HEK293 (cell line): Measurements from ENCODE around the gene HECTD2.
"Not testable (repeated sequence)": the region's sequence is repeated elsewhere in the genome, so short reads cannot be mapped to it uniquely, and the experiment has no call there.

Experiments
- CTCF ChIA-PET: fragments of 350-600 bp; formaldehyde crosslinking; extraction: SDS; loops from one replicate; lab custom pipeline; 2021; ENCODE audit warnings: antibody characterized with exemption; lab: Yijun Ruan, JAX
- POLR2A ChIA-PET: fragments of 300-600 bp; formaldehyde crosslinking; extraction: SDS; loops from one replicate; lab custom pipeline; 2020; ENCODE audit warnings: antibody characterized with exemption, inconsistent platforms; lab: Yijun Ruan, JAX
- H3K27ac ChIP-seq: fragments of 200-500 bp; sonication (Bioruptor generic); 2 replicates; pipeline ENCODE4 v1.5.1; 2014; ENCODE audit warnings: low read depth, low read length, control low read depth, inconsistent platforms; ENCODE audit errors: extremely low read depth
- H3K36me3 ChIP-seq, 2 experiments: fragments of 200-500 bp in 1 of 2; sonication (Bioruptor generic) in 1 of 2; 1 replicate in 1 of 2; 2 replicates in 1 of 2; pipeline ENCODE4 v1.5.1; 2014 to 2017; ENCODE audit warnings: inconsistent platforms in 2 of 2, low read length in 2 of 2; ENCODE audit not compliant: control insufficient read depth in 2 of 2, insufficient read depth in 1 of 2
- H3K4me1 ChIP-seq: fragments of 200-500 bp; sonication (Bioruptor generic); 2 replicates; pipeline ENCODE4 v1.5.1; 2014; ENCODE audit warnings: mild to moderate bottlenecking, low read length, inconsistent platforms; ENCODE audit not compliant: control insufficient read depth, insufficient read depth
- H3K4me3 ChIP-seq: 2 replicates; pipeline ENCODE4 v1.5.1; 2011; ENCODE audit warnings: low read depth, mild to moderate bottlenecking, control low read depth, low read length, moderate library complexity
- H3K9me3 ChIP-seq: fragments of 200-500 bp; sonication (Bioruptor generic); 2 replicates; pipeline ENCODE4 v1.5.1; 2014; ENCODE audit warnings: low read depth, low read length, inconsistent platforms; ENCODE audit not compliant: control insufficient read depth, insufficient read depth
- SCRT1 ChIP-seq: fragments of 450-650 bp; formaldehyde crosslinking; IDR thresholded peaks from 2 replicates; pipeline ENCODE4 v1.5.1; 2016; ENCODE audit warnings: missing biosample characterization, missing genetic modification characterization, borderline replicate concordance
- SCRT2 ChIP-seq: fragments of 450-650 bp; formaldehyde crosslinking; IDR thresholded peaks from 2 replicates; pipeline ENCODE4 v1.5.1; 2016; ENCODE audit warnings: missing biosample characterization, missing genetic modification characterization
- SETDB1 ChIP-seq: IDR thresholded peaks from one replicate; pipeline ENCODE4 v1.6.1; 2017; ENCODE audit warnings: mild to moderate bottlenecking, low read length, moderate library complexity, mixed read lengths; ENCODE audit not compliant: insufficient read length
- ZNF292 ChIP-seq: fragments of 450-650 bp; formaldehyde crosslinking; IDR thresholded peaks from 2 replicates; pipeline ENCODE4 v1.5.1; 2016; ENCODE audit warnings: low read depth, missing biosample characterization, missing genetic modification characterization, borderline replicate concordance
- ZNF350 ChIP-seq: fragments of 450-650 bp; formaldehyde crosslinking; IDR thresholded peaks from 2 replicates; pipeline ENCODE4 v1.5.0; 2017; ENCODE audit warnings: missing biosample characterization, mild to moderate bottlenecking, missing genetic modification characterization
- ZNF416 ChIP-seq: fragments of 450-650 bp; formaldehyde crosslinking; IDR thresholded peaks from 2 replicates; pipeline ENCODE4 v1.5.1; 2016; ENCODE audit warnings: missing biosample characterization, missing genetic modification characterization
- TF ChIP-seq, protein P1 (sequence below): fragments of 450-650 bp; formaldehyde crosslinking; IDR thresholded peaks from 2 replicates; pipeline ENCODE4 v1.5.1; 2016; ENCODE audit warnings: missing biosample characterization, missing genetic modification characterization
- TF ChIP-seq, protein P2 (sequence below): fragments of 450-650 bp; formaldehyde crosslinking; IDR thresholded peaks from 2 replicates; pipeline ENCODE4 v1.5.1; 2017; ENCODE audit warnings: missing biosample characterization, missing genetic modification characterization
- TF ChIP-seq, protein P3 (sequence below): fragments of 450-650 bp; formaldehyde crosslinking; IDR thresholded peaks from 2 replicates; pipeline ENCODE4 v1.5.1; 2016; ENCODE audit warnings: missing biosample characterization, missing genetic modification characterization
- TF ChIP-seq, protein P4 (sequence below): fragments of 450-650 bp; formaldehyde crosslinking; IDR thresholded peaks from 2 replicates; pipeline ENCODE4 v1.5.1; 2016; ENCODE audit warnings: missing biosample characterization, missing genetic modification characterization, borderline replicate concordance
- TF ChIP-seq, protein P5 (sequence below): fragments of 450-650 bp; formaldehyde crosslinking; IDR thresholded peaks from 2 replicates; pipeline ENCODE4 v1.5.1; 2017; ENCODE audit warnings: missing biosample characterization, missing genetic modification characterization

HECTD2 gene

DNA sequence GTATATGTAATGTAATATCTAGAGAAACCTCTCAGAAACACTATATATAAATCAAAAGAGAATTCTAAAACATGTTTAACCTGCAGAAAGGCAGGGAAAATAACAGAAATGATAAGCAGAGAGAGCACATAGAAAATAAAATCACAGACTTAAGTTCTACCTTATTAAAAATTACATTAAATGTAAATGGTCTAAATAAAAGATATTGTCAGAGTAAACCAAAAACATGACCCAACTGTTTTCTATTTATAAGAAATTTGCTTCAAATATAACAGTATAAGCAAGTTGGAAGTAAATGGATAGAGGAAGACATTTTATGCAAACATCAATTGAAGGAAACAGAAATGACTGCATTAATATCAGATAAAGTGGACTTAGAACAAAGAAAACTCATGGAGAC, 43.4 kb downstream of the HECTD2 start:
- H3K36me3 ChIP-seq: no peaks in the 10 kb centered on the region
- TF ChIP-seq, protein P1, sequence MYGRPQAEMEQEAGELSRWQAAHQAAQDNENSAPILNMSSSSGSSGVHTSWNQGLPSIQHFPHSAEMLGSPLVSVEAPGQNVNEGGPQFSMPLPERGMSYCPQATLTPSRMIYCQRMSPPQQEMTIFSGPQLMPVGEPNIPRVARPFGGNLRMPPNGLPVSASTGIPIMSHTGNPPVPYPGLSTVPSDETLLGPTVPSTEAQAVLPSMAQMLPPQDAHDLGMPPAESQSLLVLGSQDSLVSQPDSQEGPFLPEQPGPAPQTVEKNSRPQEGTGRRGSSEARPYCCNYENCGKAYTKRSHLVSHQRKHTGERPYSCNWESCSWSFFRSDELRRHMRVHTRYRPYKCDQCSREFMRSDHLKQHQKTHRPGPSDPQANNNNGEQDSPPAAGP (tag by site-specific recombination): no peak
- TF ChIP-seq ZNF350 (tag by site-specific recombination) (no peak), ZNF292 (tag by site-specific recombination) (no peak), ZNF416 (tag by site-specific recombination) (no peak), SETDB1 (no peak)
- TF ChIP-seq, protein P2, sequence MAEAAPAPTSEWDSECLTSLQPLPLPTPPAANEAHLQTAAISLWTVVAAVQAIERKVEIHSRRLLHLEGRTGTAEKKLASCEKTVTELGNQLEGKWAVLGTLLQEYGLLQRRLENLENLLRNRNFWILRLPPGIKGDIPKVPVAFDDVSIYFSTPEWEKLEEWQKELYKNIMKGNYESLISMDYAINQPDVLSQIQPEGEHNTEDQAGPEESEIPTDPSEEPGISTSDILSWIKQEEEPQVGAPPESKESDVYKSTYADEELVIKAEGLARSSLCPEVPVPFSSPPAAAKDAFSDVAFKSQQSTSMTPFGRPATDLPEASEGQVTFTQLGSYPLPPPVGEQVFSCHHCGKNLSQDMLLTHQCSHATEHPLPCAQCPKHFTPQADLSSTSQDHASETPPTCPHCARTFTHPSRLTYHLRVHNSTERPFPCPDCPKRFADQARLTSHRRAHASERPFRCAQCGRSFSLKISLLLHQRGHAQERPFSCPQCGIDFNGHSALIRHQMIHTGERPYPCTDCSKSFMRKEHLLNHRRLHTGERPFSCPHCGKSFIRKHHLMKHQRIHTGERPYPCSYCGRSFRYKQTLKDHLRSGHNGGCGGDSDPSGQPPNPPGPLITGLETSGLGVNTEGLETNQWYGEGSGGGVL (tag by site-specific recombination): no peak
- TF ChIP-seq, protein P3, sequence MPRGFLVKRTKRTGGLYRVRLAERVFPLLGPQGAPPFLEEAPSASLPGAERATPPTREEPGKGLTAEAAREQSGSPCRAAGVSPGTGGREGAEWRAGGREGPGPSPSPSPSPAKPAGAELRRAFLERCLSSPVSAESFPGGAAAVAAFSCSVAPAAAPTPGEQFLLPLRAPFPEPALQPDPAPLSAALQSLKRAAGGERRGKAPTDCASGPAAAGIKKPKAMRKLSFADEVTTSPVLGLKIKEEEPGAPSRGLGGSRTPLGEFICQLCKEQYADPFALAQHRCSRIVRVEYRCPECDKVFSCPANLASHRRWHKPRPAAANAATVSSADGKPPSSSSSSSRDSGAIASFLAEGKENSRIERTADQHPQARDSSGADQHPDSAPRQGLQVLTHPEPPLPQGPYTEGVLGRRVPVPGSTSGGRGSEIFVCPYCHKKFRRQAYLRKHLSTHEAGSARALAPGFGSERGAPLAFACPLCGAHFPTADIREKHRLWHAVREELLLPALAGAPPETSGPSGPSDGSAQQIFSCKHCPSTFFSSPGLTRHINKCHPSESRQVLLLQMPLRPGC (tag by site-specific recombination): no peak
- TF ChIP-seq, protein P4, sequence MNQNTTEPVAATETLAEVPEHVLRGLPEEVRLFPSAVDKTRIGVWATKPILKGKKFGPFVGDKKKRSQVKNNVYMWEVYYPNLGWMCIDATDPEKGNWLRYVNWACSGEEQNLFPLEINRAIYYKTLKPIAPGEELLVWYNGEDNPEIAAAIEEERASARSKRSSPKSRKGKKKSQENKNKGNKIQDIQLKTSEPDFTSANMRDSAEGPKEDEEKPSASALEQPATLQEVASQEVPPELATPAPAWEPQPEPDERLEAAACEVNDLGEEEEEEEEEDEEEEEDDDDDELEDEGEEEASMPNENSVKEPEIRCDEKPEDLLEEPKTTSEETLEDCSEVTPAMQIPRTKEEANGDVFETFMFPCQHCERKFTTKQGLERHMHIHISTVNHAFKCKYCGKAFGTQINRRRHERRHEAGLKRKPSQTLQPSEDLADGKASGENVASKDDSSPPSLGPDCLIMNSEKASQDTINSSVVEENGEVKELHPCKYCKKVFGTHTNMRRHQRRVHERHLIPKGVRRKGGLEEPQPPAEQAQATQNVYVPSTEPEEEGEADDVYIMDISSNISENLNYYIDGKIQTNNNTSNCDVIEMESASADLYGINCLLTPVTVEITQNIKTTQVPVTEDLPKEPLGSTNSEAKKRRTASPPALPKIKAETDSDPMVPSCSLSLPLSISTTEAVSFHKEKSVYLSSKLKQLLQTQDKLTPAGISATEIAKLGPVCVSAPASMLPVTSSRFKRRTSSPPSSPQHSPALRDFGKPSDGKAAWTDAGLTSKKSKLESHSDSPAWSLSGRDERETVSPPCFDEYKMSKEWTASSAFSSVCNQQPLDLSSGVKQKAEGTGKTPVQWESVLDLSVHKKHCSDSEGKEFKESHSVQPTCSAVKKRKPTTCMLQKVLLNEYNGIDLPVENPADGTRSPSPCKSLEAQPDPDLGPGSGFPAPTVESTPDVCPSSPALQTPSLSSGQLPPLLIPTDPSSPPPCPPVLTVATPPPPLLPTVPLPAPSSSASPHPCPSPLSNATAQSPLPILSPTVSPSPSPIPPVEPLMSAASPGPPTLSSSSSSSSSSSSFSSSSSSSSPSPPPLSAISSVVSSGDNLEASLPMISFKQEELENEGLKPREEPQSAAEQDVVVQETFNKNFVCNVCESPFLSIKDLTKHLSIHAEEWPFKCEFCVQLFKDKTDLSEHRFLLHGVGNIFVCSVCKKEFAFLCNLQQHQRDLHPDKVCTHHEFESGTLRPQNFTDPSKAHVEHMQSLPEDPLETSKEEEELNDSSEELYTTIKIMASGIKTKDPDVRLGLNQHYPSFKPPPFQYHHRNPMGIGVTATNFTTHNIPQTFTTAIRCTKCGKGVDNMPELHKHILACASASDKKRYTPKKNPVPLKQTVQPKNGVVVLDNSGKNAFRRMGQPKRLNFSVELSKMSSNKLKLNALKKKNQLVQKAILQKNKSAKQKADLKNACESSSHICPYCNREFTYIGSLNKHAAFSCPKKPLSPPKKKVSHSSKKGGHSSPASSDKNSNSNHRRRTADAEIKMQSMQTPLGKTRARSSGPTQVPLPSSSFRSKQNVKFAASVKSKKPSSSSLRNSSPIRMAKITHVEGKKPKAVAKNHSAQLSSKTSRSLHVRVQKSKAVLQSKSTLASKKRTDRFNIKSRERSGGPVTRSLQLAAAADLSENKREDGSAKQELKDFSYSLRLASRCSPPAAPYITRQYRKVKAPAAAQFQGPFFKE (tag by site-specific recombination): no peak
- TF ChIP-seq, protein P5, sequence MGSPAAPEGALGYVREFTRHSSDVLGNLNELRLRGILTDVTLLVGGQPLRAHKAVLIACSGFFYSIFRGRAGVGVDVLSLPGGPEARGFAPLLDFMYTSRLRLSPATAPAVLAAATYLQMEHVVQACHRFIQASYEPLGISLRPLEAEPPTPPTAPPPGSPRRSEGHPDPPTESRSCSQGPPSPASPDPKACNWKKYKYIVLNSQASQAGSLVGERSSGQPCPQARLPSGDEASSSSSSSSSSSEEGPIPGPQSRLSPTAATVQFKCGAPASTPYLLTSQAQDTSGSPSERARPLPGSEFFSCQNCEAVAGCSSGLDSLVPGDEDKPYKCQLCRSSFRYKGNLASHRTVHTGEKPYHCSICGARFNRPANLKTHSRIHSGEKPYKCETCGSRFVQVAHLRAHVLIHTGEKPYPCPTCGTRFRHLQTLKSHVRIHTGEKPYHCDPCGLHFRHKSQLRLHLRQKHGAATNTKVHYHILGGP (tag by site-specific recombination): no peak
- TF ChIP-seq, all 188 proteins: peak for 0
- ChIA-PET CTCF (no interaction called here), POLR2A (no interaction called here)
- Histone ChIP-seq H3K27ac (no peak overlapping the region), H3K4me1 (no peaks in the 10 kb centered on the region), H3K9me3 (no peaks in the 10 kb centered on the region), H3K4me3 (no peak overlapping the region)

DNA sequence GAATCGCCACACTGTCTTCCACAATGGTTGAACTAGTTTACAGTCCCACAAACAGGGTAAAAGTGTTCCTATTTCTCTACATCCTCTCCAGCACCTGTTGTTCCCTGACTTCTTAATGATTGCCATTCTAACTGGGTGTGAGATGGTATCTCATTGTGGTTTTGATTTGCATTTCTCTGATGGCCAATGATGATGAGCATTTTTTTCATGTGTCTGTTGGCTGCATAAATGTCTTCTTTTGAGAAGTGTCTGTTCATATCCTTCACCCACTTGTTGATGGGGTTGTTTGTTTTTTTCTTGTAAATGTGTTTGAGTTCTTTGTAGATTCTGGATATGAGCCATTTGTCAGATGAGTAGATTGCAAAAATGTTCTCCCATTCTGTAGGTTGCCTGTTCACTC, 45.0 kb downstream of the HECTD2 start:
- POLR2A ChIA-PET: not testable (repeated sequence)

More for the DNA sequence above, 45.0 kb downstream of the HECTD2 start:
- H3K27ac ChIP-seq, H3K4me3 ChIP-seq, CTCF ChIA-PET, H3K9me3 ChIP-seq, H3K36me3 ChIP-seq, H3K4me1 ChIP-seq: not testable (repeated sequence)
- peak; percentile 68; the same call in 1 of the 2 replicates for TF ChIP-seq SCRT1
- TF ChIP-seq SCRT2 (tag by site-specific recombination): peak; percentile 85
